ENCODE data around the gene LRFN3. TPM values are rescaled to one million over a fixed set of nuclear protein-coding genes. Genes with fewer than 3 reads are reported as not detected.
A peak's percentile ranks its signal among the peaks of the same experiment; 100 is the strongest.

Gene LRFN3
- total and polyA plus RNA-seq, 4 donors, result 0.89 to 8.4 (median 2.1) TPM

DNA sequence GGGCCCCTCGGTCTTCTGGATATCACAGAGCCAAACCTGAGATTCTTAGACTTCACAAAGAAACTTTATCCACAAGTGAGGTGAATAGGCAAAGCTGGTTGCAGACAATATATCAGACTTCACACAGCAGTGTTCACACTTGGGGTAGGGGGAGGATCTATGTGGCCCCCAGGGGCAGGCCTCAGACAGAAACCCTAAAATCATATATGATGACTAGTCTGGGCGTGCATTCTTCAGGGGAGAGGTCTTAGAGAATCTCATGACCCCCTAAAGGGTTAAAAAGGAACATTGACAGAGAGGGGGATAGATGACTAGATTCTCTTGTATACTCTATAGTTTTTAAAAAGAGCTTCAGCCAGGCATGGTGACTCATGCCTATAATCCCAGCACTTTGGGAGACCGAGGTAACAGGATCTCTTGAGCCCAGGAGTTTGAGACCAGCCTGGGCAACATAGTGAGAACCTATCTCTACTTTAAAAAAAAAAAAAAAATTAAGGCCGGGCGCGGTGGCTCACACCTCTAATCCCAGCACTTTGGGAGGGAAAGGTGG, 30.9 kb upstream of the LRFN3 start (continued):
- TF ChIP-seq, protein P1, sequence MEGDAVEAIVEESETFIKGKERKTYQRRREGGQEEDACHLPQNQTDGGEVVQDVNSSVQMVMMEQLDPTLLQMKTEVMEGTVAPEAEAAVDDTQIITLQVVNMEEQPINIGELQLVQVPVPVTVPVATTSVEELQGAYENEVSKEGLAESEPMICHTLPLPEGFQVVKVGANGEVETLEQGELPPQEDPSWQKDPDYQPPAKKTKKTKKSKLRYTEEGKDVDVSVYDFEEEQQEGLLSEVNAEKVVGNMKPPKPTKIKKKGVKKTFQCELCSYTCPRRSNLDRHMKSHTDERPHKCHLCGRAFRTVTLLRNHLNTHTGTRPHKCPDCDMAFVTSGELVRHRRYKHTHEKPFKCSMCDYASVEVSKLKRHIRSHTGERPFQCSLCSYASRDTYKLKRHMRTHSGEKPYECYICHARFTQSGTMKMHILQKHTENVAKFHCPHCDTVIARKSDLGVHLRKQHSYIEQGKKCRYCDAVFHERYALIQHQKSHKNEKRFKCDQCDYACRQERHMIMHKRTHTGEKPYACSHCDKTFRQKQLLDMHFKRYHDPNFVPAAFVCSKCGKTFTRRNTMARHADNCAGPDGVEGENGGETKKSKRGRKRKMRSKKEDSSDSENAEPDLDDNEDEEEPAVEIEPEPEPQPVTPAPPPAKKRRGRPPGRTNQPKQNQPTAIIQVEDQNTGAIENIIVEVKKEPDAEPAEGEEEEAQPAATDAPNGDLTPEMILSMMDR (IDR thresholded peaks at IDR 0.05; ENCODE audit: low read depth, low read length, missing input control), result no peak

DNA sequence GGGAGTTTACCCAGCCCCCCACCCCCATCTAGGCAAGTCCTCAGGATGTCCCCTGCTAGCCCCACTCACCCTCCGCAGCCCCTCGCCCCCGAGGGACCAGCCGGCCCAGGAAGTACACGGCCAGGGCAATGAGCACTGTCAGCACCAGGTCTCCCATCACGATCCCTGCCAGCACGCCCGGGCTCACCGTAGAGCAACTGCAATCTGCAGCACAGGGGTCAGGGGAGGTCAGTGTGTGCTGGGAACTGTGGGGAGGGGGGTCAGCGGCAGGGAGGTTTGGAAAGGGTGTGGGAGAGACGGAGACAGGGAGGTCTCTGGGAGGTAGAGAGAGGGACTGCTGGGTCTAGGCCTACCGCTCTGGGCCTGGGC, 28.8 kb upstream of the LRFN3 start:
- H3K4me1 ChIP-seq (ENCODE audit: control insufficient read depth in 4 of 4, insufficient read depth in 4 of 4, low read length in 3 of 4), result no peaks in the 10 kb centered on the region
- H3K27ac ChIP-seq (ENCODE audit: low read depth in 1 of 2, low read length in 2 of 2), result peak overlapping the region; percentile 50 to 52
- H3K27me3 ChIP-seq (ENCODE audit: control insufficient read depth in 4 of 4, insufficient read depth in 4 of 4, low read length in 3 of 4), result no peaks in the 10 kb centered on the region
- peak overlapping the region in 2 of 3 donors; percentile 21 to 39 for H3K4me3 ChIP-seq (ENCODE audit: low read depth in 1 of 3, low read length in 3 of 3)
- H3K9me3 ChIP-seq (ENCODE audit: control insufficient read depth in 4 of 4, low read length in 3 of 4), result no peaks in the 10 kb centered on the region
- no peaks in the 10 kb centered on the region for H3K36me3 ChIP-seq (ENCODE audit: control insufficient read depth in 4 of 4, insufficient read depth in 3 of 4, low read depth in 1 of 4, low read length in 3 of 4)
- DNase-seq (ENCODE audit: low spot score), result no peak
- TF ChIP-seq, protein P1 (IDR thresholded peaks at IDR 0.05; ENCODE audit: low read depth, low read length, missing input control), result no peak
- TF ChIP-seq EGR1 (IDR thresholded peaks at IDR 0.05; ENCODE audit: low read depth in 2 of 2) (no peak), FOXA1 (IDR thresholded peaks at IDR 0.05) (no peak), HNF4G (IDR thresholded peaks at IDR 0.05) (no peak), FOXA2 (IDR thresholded peaks at IDR 0.05) (no peak), RXRA (IDR thresholded peaks at IDR 0.05) (no peak), GABPA (IDR thresholded peaks at IDR 0.05 in 1 of 2, conservative IDR thresholded peaks at IDR 0.05 in 1 of 2) (no peak), TAF1 (conservative IDR thresholded peaks at IDR 0.05) (no peak), YY1 (IDR thresholded peaks at IDR 0.05) (no peak), NR2F2 (IDR thresholded peaks at IDR 0.05) (no peak), RAD21 (IDR thresholded peaks at IDR 0.05) (no peak), SP1 (IDR thresholded peaks at IDR 0.05) (no peak), JUND (IDR thresholded peaks at IDR 0.05) (no peak), HNF4A (conservative IDR thresholded peaks at IDR 0.05) (no peak)
- TF ChIP-seq, protein P2, sequence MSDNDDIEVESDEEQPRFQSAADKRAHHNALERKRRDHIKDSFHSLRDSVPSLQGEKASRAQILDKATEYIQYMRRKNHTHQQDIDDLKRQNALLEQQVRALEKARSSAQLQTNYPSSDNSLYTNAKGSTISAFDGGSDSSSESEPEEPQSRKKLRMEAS (IDR thresholded peaks at IDR 0.05), result no peak
- TF ChIP-seq, protein P3, sequence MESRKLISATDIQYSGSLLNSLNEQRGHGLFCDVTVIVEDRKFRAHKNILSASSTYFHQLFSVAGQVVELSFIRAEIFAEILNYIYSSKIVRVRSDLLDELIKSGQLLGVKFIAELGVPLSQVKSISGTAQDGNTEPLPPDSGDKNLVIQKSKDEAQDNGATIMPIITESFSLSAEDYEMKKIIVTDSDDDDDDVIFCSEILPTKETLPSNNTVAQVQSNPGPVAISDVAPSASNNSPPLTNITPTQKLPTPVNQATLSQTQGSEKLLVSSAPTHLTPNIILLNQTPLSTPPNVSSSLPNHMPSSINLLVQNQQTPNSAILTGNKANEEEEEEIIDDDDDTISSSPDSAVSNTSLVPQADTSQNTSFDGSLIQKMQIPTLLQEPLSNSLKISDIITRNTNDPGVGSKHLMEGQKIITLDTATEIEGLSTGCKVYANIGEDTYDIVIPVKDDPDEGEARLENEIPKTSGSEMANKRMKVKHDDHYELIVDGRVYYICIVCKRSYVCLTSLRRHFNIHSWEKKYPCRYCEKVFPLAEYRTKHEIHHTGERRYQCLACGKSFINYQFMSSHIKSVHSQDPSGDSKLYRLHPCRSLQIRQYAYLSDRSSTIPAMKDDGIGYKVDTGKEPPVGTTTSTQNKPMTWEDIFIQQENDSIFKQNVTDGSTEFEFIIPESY (IDR thresholded peaks at IDR 0.05), result no peak
- TF ChIP-seq, protein P4, sequence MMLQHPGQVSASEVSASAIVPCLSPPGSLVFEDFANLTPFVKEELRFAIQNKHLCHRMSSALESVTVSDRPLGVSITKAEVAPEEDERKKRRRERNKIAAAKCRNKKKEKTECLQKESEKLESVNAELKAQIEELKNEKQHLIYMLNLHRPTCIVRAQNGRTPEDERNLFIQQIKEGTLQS (IDR thresholded peaks at IDR 0.05), result no peak
- H3K9ac ChIP-seq (ENCODE audit: low read depth in 1 of 2, low read length in 2 of 2), result peak overlapping the region; percentile 7 to 47
- 49% methylated on average over 12 of the region's 12 CpGs for WGBS

All from liver (tissue), 9 donors.